Natural killer cell (primary cell): Measurements from ENCODE around the gene ELAC2. TPM values are rescaled to one million over a fixed set of nuclear protein-coding genes. Genes with fewer than 3 reads are reported as not detected.
A peak's percentile ranks its signal among the peaks of the same experiment; 100 is the strongest.

Experiments
- ATAC-seq, 3 donors: fragments of 150-1000 bp in 2 of 3; fragments of 200-7000 bp in 1 of 3; cut with Tn5 transposase; 1 replicate in 1 of 3; 2 replicates in 2 of 3; pipeline ENCODE4 v1.10.0; 2021; ENCODE audit warnings: mild to moderate bottlenecking in 2 of 3, moderate library complexity in 2 of 3
- DNase-seq, 2 donors: peaks; one replicate each; pipeline versions ENCODE4 v3.0.0 to v3.0.0-alpha.2; 2013 to 2021; ENCODE audit warnings: mixed read lengths in 1 of 2
- H3K27ac ChIP-seq: one replicate; pipeline ENCODE4 v1.5.1; 2013; ENCODE audit warnings: mild to moderate bottlenecking, low read length
- H3K27me3 ChIP-seq: one replicate; pipeline ENCODE4 v1.6.1; 2013; ENCODE audit warnings: low read length; ENCODE audit not compliant: control insufficient read depth, insufficient read depth
- H3K36me3 ChIP-seq: one replicate; pipeline ENCODE4 v1.6.1; 2013; ENCODE audit warnings: low read length; ENCODE audit not compliant: control insufficient read depth, insufficient read depth
- H3K4me1 ChIP-seq: one replicate; pipeline ENCODE4 v1.6.1; 2013; ENCODE audit warnings: low read length; ENCODE audit not compliant: control insufficient read depth, insufficient read depth
- H3K4me3 ChIP-seq: one replicate; pipeline ENCODE4 v1.5.1; 2013; ENCODE audit warnings: low read length
- H3K9me3 ChIP-seq: one replicate; pipeline ENCODE4 v1.6.1; 2013; ENCODE audit warnings: low read length; ENCODE audit not compliant: control insufficient read depth, insufficient read depth
- H3K27ac Mint-ChIP-seq, 2 donors: one replicate each; pipeline ENCODE4 v1.8.0; 2022; ENCODE audit warnings: mild to moderate bottlenecking in 2 of 2, mixed read lengths in 2 of 2, moderate library complexity in 1 of 2
- H3K27me3 Mint-ChIP-seq, 2 donors: one replicate each; pipeline ENCODE4 v1.8.0; 2022; ENCODE audit warnings: low read depth in 2 of 2, mixed read lengths in 2 of 2
- H3K36me3 Mint-ChIP-seq: one replicate; pipeline ENCODE4 v1.8.0; 2022; ENCODE audit warnings: mixed read lengths
- H3K4me1 Mint-ChIP-seq, 2 donors: one replicate each; pipeline ENCODE4 v1.8.0; 2022; ENCODE audit warnings: mixed read lengths in 2 of 2
- H3K4me3 Mint-ChIP-seq: one replicate; pipeline ENCODE4 v1.8.0; 2022; ENCODE audit warnings: mild to moderate bottlenecking, moderate library complexity, mixed read lengths
- H3K9me3 Mint-ChIP-seq, 2 donors: one replicate each; pipeline ENCODE4 v1.8.0; 2022; ENCODE audit warnings: mixed read lengths in 2 of 2
- CTCF ChIP-seq: fragments of 200-600 bp; IDR thresholded peaks from one replicate; pipeline ENCODE4 v1.8.0; 2022; ENCODE audit warnings: antibody characterized with exemption
- WGBS: methylation state at CpG from one replicate; pipeline ENCODE4 v1.1.7; 2013; ENCODE audit warnings: missing lambda C conversion rate; ENCODE audit not compliant: insufficient coverage; 5-methylcytosine and 5-hydroxymethylcytosine counted together
- intact Hi-C: fragments of 100-400 bp; cut with micrococcal nuclease; formaldehyde crosslinking; loops from one replicate; pipeline ENCODE4 v1.14.2; 2022
- total RNA-seq, 4 donors: library from RNA; stranded (reverse); fragments of 120-200 nt in 1 of 4; gene quantifications; one replicate each; pipeline versions ENCODE4 v1.2.3 to v1.2.4, GENCODE V29; 2013 to 2022

The ELAC2 gene
- 10 to 100 TPM; 65.5 to 84.2 (median 83.4) TPM for total RNA-seq
- total RNA-seq (2013): 78.2 TPM

GRCh38 chr17:13017655-13018459 lies at the start of gene ELAC2:
ELAC2 (minus strand) TSS chr17:13018027; CDS start chr17:13017947, 80 bp downstream.
- Histone ChIP-seq H3K27me3 (no peaks in the 10 kb centered on the region), H3K4me1 (peaks cover 18% of the 10 kb centered on the region), H3K36me3 (peaks cover 35% of the 10 kb centered on the region), H3K27ac (peak within 1 kb of the TSS; percentile 71), H3K9me3 (no peaks in the 10 kb centered on the region), H3K4me3 (peak within 1 kb of the TSS; percentile 56)
- no peaks in the 10 kb centered on the region for H3K9me3 Mint-ChIP-seq
- peak within 1 kb of the TSS; percentile 98 for H3K4me3 Mint-ChIP-seq
- peak within 1 kb of the TSS; percentile 93 to 96 for H3K27ac Mint-ChIP-seq
- ATAC-seq (peak; percentile 98 to 100 (median 98)), DNase-seq (peak; percentile 94 to 98)
- peaks cover 17% of the 10 kb centered on the region for H3K36me3 Mint-ChIP-seq
- H3K4me1 Mint-ChIP-seq: peaks cover 32 to 36% of the 10 kb centered on the region in 2 donors
- no peak for TF ChIP-seq CTCF
- WGBS: under 1% methylated on average over 79 of the region's 79 CpGs
- no peaks in the 10 kb centered on the region for H3K27me3 Mint-ChIP-seq
- intact Hi-C loops: loop anchor here (1.0 to 2.0 kb wide), 2 partner anchors 36 to 1283 kb away; partner anchors contain the start of gene HS3ST3B1

GRCh38 chr17:13065032-13065431 lies 47.2 kb upstream of the ELAC2 start:
- Histone ChIP-seq H3K27me3 (no peaks in the 10 kb centered on the region), H3K4me1 (no peaks in the 10 kb centered on the region), H3K36me3 (no peaks in the 10 kb centered on the region), H3K9me3 (no peaks in the 10 kb centered on the region), H3K27ac (no peak overlapping the region), H3K4me3 (no peak overlapping the region)
- Mint-ChIP-seq H3K27ac (no peak overlapping the region), H3K27me3 (peaks cover 0 to 6% of the 10 kb centered on the region in 2 donors), H3K9me3 (no peaks in the 10 kb centered on the region), H3K4me3 (no peak overlapping the region), H3K4me1 (no peaks in the 10 kb centered on the region), H3K36me3 (no peaks in the 10 kb centered on the region)
- no peak for ATAC-seq
- no peak for DNase-seq
- WGBS: 100% methylated on average over 1 of the region's 1 CpG
- intact Hi-C loops: no loop called here
- TF ChIP-seq CTCF: no peak

- peaks cover 0 to 2% of the 10 kb centered on the region in 2 donors for H3K9me3 Mint-ChIP-seq
- H3K36me3 ChIP-seq: no peaks in the 10 kb centered on the region
- H3K9me3 ChIP-seq: no peaks in the 10 kb centered on the region
- WGBS: 91% methylated on average over 5 of the region's 5 CpGs
- H3K27ac Mint-ChIP-seq: no peak overlapping the region
- intact Hi-C loops: no loop called here
- no peaks in the 10 kb centered on the region for H3K4me1 ChIP-seq
- ATAC-seq: no peak
- no peak for DNase-seq
- no peak overlapping the region for H3K4me3 Mint-ChIP-seq
- no peak overlapping the region for H3K4me3 ChIP-seq
- H3K36me3 Mint-ChIP-seq: no peaks in the 10 kb centered on the region
- H3K4me1 Mint-ChIP-seq: no peaks in the 10 kb centered on the region
- H3K27me3 ChIP-seq: no peaks in the 10 kb centered on the region
- H3K27ac ChIP-seq: no peak overlapping the region
- TF ChIP-seq CTCF: no peak
- peaks cover 2 to 9% of the 10 kb centered on the region in 2 donors for H3K27me3 Mint-ChIP-seq
Measured at GRCh38 chr17:13055131-13055530, 37.3 kb upstream of the ELAC2 start.
